HUES48 (cell line): ENCODE results near the gene CDH11.

Experiments used
- H3K27ac ChIP-seq: one replicate; pipeline ENCODE4 v1.7.0; 2013; ENCODE audit warnings: low read depth, low read length, inconsistent platforms
- H3K27me3 ChIP-seq: 2 replicates; pipeline ENCODE4 v1.6.1; 2013; ENCODE audit warnings: mild to moderate bottlenecking, low read length; ENCODE audit not compliant: control insufficient read depth, insufficient read depth
- H3K36me3 ChIP-seq: 2 replicates; pipeline ENCODE4 v1.6.1; 2013; ENCODE audit warnings: low read length; ENCODE audit not compliant: control insufficient read depth, insufficient read depth
- H3K4me1 ChIP-seq: 2 replicates; pipeline ENCODE4 v1.6.1; 2013; ENCODE audit warnings: mild to moderate bottlenecking, low read length; ENCODE audit not compliant: control insufficient read depth, insufficient read depth
- H3K4me3 ChIP-seq: 2 replicates; pipeline ENCODE4 v1.5.1; 2013; ENCODE audit warnings: mild to moderate bottlenecking, low read depth, low read length
- H3K9ac ChIP-seq: 2 replicates; pipeline ENCODE4 v1.6.1; 2013; ENCODE audit warnings: mild to moderate bottlenecking, low read depth, low read length, moderate library complexity
- H3K9me3 ChIP-seq: 2 replicates; pipeline ENCODE4 v1.6.1; 2013; ENCODE audit warnings: low read length; ENCODE audit not compliant: control insufficient read depth, insufficient read depth

CDH11 gene

DNA sequence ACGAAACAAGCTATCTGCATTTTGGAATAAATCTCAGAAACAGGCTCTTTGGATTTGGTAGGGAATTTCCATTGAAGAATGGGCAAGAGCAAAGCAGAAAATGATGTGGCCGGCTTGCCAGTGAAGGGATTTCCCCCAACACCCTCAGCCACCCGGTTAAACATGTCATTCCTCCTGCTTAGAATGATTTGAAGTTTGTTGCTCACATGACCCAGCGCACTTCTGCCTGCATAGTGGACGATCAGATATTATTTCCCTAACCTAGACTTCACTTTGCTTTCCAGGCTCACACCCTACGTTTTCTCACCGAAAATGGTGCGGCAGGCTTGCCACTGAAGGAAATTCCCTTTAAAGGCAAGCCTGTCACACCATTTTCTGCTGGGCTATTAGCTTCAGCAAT, 170.7 kb downstream of the CDH11 start:
- Histone ChIP-seq H3K27me3 (no peaks in the 10 kb centered on the region), H3K4me3 (no peak overlapping the region), H3K4me1 (no peaks in the 10 kb centered on the region), H3K9me3 (no peaks in the 10 kb centered on the region), H3K27ac (no peak overlapping the region), H3K36me3 (no peaks in the 10 kb centered on the region), H3K9ac (no peak overlapping the region)

DNA sequence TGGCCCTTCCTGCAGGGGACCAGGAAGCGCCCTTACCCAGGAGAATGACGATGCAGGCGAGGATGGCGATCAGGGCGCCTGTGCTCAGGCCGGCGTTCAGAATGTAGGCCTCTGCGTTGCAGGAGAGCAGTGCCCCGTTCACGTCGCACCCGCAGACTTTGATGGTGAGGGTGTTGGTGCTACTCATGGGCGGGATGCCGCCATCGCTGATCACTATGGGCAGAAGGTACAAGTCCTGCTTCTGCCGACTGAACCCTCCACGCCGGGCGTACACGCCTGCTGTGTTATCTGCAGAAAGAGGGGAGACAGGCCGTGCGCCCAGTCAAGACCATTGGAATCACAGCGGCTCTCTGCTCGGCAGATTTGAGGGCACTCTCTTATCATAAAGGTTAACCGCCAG, 171.1 kb downstream of the CDH11 start:
- Histone ChIP-seq H3K27ac (no peak overlapping the region), H3K4me1 (no peaks in the 10 kb centered on the region), H3K9me3 (no peaks in the 10 kb centered on the region), H3K9ac (no peak overlapping the region), H3K27me3 (no peaks in the 10 kb centered on the region), H3K4me3 (no peak overlapping the region), H3K36me3 (no peaks in the 10 kb centered on the region)

DNA sequence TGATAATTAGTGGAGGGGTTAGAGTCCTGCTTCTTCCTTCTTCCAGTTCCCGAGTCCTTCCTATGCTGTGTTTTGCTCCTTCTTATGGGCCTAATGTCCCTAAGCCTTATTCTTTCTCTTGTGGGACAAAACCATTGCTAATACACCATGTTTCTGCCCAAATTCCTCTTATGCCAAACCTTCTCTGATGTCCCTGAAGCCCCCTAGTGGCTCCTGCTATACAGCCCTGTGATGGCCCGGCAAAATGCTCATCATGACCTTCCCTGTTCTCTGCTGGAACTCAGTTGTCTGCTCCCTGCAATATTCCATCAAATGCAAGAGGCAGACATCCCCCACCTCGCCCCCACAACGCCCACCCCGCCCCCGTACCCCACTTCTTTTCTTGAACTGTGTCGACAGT, 171.6 kb downstream of the CDH11 start:
- H3K27me3 ChIP-seq, result no peaks in the 10 kb centered on the region
- no peaks in the 10 kb centered on the region for H3K36me3 ChIP-seq
- H3K9ac ChIP-seq, result no peak overlapping the region
- H3K4me1 ChIP-seq, result no peaks in the 10 kb centered on the region
- no peaks in the 10 kb centered on the region for H3K9me3 ChIP-seq
- no peak overlapping the region for H3K27ac ChIP-seq
- no peak overlapping the region for H3K4me3 ChIP-seq

DNA sequence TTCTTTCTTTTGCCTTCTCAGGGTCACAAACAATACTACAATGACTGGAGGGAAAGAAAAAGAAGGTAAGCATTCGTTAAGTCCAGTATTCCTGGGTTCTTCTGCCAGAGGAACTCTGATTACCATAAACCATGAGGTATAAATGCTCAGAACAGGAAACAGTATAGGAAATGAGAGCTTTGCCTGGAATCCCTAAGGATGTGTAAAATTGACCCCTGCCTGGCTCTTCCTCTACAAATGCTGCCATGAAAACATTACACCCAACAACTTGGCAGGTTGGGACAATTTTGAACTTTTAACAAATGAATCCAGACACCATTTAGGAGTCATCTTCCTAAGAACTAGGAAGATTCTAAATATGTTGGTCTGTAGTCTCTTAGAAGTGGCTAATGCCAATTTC, 173.8 kb downstream of the CDH11 start:
- Histone ChIP-seq H3K4me1 (no peaks in the 10 kb centered on the region), H3K27ac (no peak overlapping the region), H3K4me3 (no peak overlapping the region), H3K36me3 (no peaks in the 10 kb centered on the region), H3K9me3 (no peaks in the 10 kb centered on the region), H3K9ac (no peak overlapping the region), H3K27me3 (no peaks in the 10 kb centered on the region)

DNA sequence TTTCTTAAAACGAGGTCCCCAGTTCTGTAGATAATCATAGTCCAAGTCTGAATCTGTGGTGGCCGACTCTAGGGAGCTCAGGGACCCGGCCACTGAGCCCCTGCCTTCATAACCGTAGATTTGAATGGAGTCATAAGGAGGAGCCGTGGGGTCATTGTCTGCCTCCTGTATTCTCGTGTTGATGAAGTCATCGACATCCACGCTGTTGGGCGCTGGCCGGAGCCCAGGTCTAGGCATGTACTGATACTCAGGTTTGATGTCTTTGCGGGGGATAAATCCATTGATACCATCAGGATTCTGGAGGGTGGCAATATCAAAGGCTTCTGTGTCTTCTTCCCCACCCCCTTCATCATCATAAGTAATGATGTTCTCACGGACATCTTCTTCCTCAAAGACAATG, 174.2 kb downstream of the CDH11 start:
- no peaks in the 10 kb centered on the region for H3K9me3 ChIP-seq
- no peaks in the 10 kb centered on the region for H3K27me3 ChIP-seq
- no peak overlapping the region for H3K4me3 ChIP-seq
- H3K36me3 ChIP-seq, result no peaks in the 10 kb centered on the region
- H3K4me1 ChIP-seq, result no peaks in the 10 kb centered on the region
- H3K9ac ChIP-seq, result no peak overlapping the region
- H3K27ac ChIP-seq, result no peak overlapping the region

DNA sequence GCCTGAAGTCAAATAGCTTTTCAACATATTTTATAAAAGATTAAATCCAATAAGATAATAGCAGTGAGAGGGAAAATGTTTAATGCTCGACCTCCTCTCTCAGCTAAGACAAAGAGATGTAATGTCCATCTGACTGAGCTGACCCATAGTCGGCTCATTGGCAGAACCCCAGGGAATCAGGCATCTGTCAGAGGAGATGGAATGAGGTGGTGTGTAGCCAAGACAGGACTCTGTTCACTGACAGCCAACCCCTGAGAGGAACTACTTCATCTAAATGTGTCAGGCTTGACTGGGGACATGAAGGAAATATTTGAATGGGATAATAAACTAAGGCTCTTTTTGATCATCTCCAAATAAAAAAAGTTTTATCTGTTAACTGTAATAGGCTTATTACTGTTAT, 188.0 kb downstream of the CDH11 start:
- Histone ChIP-seq H3K27me3 (no peaks in the 10 kb centered on the region), H3K9ac (no peak overlapping the region), H3K9me3 (no peaks in the 10 kb centered on the region), H3K4me3 (no peak overlapping the region), H3K36me3 (no peaks in the 10 kb centered on the region), H3K4me1 (no peaks in the 10 kb centered on the region), H3K27ac (no peak overlapping the region)

DNA sequence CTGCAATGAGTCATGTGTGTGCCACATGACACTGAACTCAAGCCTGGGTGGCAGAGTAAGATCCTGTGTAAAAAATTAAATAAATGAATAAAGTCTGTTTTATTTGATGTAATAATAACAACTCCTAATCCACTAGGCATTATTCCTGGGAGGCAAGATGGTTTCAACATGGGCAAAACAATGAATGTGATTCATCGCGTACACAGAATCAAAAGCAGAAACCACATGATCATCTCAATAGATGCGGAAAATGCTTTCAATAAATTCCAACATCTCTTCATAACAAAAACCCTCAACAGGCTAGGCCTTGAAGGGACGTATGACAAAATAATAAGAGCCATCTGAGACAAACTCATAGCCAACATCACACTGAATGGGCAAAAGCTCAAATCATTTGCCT, 195.4 kb downstream of the CDH11 start:
- no peaks in the 10 kb centered on the region for H3K4me1 ChIP-seq
- no peak overlapping the region for H3K9ac ChIP-seq
- no peaks in the 10 kb centered on the region for H3K27me3 ChIP-seq
- H3K9me3 ChIP-seq, result peaks cover 6% of the 10 kb centered on the region; the same call in 1 of the 2 replicates
- no peak overlapping the region for H3K4me3 ChIP-seq
- no peak overlapping the region for H3K27ac ChIP-seq
- H3K36me3 ChIP-seq, result no peaks in the 10 kb centered on the region

DNA sequence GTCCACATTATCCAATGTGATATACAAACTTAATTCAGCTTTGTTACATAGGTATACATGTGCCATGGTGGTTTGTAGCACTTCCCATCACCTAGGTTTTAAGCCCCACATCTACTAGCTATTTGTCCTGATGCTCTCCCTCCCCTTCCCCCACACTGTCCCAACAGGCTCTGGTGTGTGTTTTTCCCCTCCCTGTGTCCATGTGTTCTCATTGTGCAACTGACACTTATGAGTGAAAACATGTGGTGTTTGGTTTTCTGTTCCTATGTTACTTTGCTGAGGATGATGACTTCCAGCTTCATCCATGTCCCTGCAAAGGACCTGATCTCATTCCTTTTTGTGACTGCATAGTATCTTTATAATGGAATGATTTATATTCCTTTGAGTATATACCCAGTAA, 196.7 kb downstream of the CDH11 start:
- no peak overlapping the region for H3K27ac ChIP-seq
- H3K9me3 ChIP-seq, result peaks cover 6% of the 10 kb centered on the region; the same call in 1 of the 2 replicates

DNA sequence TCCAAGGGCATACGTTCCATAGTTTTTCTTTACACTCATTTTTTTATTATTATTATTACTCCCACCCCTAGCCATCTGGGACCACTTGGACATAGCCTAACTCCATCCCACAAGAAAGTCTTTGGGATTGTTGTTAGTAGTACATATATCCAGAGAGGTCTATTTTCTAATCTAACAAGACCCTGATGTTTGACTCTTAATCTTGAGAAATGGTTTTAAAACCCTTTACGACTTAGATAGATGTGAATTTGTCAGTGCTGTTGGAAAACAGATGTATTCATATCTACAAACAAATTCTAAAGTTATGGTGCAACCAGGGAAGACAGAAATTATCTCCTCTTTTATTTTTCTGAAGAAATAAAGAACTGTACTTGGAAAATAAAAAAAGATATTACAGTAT, 197.8 kb downstream of the CDH11 start:
- Histone ChIP-seq H3K9ac (no peak overlapping the region), H3K4me3 (no peak overlapping the region), H3K27me3 (no peaks in the 10 kb centered on the region), H3K36me3 (no peaks in the 10 kb centered on the region), H3K27ac (no peak overlapping the region), H3K9me3 (peaks cover 6% of the 10 kb centered on the region; the same call in 1 of the 2 replicates), H3K4me1 (no peaks in the 10 kb centered on the region)

More for the DNA sequence above, 196.7 kb downstream of the CDH11 start:
- no peak overlapping the region for H3K4me3 ChIP-seq
- H3K9ac ChIP-seq, result no peak overlapping the region
- H3K27me3 ChIP-seq, result no peaks in the 10 kb centered on the region
- H3K36me3 ChIP-seq, result no peaks in the 10 kb centered on the region
- H3K4me1 ChIP-seq, result no peaks in the 10 kb centered on the region

DNA sequence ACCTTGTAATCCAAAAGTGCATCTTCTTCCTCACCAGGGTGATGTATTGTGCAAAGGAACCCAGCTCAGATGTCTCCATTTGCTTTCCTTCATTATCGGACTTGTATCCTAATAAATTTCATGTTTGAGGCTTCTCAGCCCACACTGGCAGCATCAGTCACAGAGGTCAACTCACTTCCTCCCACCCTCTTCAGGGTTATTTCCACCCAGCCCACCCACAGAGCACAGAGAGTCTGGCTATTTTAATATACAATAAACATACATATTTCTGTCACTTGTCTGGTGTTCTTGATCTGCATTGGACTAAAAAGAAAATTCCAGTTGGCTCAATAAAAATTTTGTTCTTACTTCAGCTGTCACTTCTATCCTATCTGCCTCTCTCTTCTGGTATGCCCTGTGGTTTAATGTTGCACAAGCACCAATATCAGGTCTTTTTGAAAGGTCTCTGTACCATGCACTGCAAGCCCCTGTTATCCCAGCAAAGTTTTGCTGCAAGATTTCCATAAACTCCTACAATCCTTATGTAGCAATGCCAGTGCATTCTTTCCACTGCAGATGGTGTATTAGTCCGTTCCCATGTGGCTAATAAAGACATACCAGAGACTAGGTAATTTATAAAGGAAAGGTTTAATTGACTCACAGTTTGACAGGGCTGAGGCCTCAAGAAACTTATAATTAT, 201.8 kb downstream of the CDH11 start:
- Histone ChIP-seq H3K4me3 (no peak overlapping the region), H3K36me3 (no peaks in the 10 kb centered on the region), H3K9ac (no peak overlapping the region), H3K4me1 (no peaks in the 10 kb centered on the region; the same call in 1 of the 2 replicates), H3K27ac (no peak overlapping the region), H3K27me3 (no peaks in the 10 kb centered on the region), H3K9me3 (no peaks in the 10 kb centered on the region)

DNA sequence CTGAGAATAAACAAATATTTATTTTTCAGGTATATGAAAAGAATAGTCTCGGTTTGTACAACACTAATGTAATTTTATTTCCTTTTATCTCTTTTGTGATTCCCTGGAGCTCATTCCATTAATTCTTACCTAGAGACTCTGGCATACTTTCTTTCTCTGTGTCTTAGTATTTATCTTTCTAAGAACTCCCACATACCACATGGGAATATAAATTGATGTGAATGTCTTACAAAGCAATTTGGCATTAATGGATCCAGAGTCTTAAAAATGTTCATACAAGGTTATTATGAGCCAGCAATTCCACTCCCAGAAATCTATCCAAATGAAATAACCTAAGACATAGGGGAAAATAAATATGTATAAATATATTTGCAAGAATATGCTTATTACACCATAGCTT, 202.7 kb downstream of the CDH11 start:
- no peaks in the 10 kb centered on the region for H3K36me3 ChIP-seq
- H3K9ac ChIP-seq, result no peak overlapping the region
- no peaks in the 10 kb centered on the region for H3K27me3 ChIP-seq
- H3K4me1 ChIP-seq, result no peaks in the 10 kb centered on the region; the same call in 1 of the 2 replicates
- no peak overlapping the region for H3K27ac ChIP-seq
- no peak overlapping the region for H3K4me3 ChIP-seq
- H3K9me3 ChIP-seq, result no peaks in the 10 kb centered on the region
